ENCODE data around the gene CDK15.

- no peak for TF ChIP-seq POLR2A (IDR thresholded peaks at IDR 0.05)
- TF ChIP-seq CTCF (IDR thresholded peaks at IDR 0.05) = no peak
Measured at GRCh38 chr2:201871471-201871870, 65.1 kb downstream of the CDK15 start.

All from prostate gland (tissue), 2 donors.